ENCODE data around the gene GDF2.

GDF2 gene

DNA sequence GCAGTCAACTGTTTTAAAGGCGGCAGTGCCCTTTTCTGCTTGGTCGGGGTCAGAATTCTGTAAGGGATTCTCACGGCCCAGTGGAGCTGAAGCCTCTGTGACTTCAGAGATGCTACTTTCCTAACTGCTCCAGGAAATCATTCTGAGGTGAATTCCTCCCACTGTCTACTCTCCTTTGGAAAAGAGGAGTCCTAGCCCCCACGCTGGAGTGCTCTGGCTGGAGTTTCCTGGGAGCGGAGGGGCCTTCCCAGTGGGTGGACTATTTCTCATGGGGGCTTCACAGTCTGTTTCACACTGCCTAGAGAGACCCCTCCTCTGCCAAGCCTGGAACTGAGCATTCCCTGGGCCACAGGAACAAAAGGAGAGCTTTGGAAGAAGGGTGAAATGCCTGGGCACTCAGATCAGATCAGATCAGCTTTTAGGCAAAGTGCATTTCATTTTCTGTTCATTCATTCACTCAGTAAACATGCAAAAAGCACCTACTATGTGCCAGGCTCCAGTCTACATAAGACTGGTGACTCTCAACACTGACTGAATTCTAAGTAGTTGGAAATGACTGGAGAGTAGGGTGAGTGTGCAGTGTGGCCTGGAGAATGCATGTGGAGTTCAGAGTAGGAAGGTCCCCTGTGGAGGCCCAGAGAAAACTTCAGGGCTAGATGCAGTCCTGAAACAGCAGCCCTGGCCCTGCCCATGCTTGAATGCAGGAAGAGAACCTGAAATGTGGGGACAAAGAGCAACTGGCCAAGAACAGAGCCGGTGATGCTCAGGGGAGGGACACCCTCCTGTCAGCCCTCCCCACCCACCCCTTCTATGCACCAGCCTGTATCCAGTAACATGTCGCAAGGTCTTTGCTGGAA is 49.6 kb downstream of the GDF2 start:
- DNase-seq, result no peak

DNA sequence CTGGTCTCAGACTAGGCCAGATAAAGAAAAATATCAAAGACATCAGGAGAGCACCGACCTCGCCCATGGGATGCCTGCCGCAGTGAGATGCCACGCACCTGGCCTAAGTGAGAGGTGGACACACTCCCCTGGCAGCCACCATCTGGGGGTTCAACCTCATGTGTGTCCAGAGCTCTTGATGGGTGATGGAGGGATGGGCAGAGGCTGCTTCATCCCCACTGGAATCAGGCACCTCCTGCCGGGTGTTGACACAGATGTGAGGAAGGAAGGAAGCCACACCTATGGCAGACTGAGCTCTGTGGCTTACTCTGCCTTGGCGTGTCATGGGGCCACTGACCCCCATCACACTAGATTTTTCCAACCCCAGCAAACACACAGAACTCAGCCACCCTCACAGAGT is 50.5 kb downstream of the GDF2 start:
- DNase-seq, result no peak

DNA sequence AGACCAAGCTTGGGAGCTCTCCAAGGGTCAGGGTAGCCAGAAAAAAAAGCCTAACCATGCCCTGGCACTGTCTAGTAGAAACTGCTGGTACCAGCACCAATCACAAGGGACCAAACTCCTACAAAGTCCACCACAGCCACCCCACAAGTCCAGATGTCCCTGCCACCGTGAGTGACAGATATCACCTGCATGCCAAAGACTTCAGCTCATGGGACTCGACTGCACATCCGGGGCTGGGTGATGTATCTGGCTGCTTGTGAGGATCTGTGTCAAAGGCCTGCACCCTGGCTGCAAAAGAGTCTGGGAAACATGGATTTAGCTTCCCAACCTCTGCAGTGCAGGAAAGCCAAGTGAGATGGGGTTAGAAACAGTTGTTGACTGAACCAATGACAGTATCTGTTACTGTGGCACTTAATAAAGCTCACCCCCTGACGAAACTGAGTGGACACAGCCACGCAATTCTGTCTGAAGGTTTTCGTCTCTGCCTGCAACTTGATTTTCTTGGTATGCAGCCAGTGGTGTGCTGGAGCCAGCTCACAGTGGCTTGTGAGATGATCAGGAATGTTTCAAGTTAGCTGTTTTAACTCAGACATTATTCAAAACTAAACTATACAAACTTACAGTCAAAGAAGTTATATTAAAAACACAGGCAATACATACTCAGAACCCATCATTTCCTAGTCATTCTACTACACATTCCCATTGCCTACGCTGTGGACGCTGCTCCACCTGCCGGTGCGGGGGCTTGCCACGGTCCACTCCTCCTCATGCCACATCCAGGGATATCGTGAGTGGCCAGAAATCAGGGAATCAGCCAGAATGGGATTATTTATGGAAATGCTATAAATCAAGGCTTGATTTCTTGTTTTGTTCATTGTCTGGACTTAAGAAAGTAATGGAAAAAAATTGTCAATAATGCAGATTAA is 52.6 kb downstream of the GDF2 start:
- DNase-seq, result no peak

DNA sequence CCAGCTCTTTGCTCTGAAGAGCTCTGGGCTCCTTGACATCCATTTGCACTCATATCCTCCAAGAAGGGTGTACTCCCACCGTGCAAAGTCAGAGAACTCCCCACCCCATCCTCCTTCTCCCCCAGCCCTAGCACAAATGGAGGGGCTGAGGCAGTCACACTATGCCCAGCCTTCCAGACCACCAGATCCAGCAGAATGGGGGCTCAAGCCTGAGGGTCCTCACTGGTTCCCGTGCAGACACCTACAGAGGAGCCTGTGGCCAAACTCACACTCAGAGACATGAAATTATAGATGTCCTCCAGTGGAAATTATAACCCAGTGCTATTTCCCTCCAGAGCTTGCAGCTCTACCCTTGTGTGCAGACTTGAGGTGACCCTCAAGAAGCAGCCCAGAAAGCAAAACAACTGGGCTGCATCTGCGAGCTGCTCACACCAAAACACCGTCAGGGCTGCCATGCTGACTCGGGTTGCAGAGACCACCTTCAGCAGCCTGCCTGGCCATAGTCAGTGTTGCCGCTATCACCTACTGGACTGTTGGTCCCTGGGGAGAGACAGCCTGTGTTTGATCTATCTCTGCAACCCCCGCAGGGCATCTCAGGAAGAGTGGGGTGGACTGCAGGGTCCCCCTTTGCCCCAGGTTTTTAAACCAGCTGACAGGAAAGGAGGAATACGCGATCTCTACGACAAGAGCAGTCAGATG is 54.4 kb downstream of the GDF2 start:
- DNase-seq, result no peak
